GM19351 (cell line): ENCODE results near the gene INAVA.
"Not testable (repeated sequence)": the region's sequence is repeated elsewhere in the genome, so short reads cannot be mapped to it uniquely, and the experiment has no call there.

Experiments
- ATAC-seq: cut with Tn5 transposase; IDR thresholded peaks from one replicate; pipeline ENCODE4 v1.9.1; 2021; ENCODE audit warnings: mild to moderate bottlenecking, moderate library complexity; ENCODE audit not compliant: unreplicated experiment

Gene INAVA

DNA sequence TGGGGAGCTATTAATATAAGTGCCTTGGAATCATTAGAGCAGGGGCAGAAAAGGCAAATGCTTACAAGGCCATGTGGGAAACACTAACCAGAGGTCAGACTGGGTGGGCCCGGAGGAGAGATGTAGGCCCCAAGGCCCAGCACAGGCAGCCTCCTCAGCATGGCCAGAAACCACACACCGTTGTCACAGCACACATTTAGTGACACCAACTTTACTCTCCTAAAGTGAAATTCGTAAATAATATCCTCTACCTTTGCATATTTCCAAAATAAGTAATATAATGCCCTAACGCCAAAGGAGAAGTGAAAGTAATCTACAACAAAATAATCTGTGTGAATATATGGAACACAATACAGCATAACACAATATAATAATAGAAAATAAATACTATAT lies 66.2 kb downstream of the INAVA start:
- ATAC-seq: no peak

DNA sequence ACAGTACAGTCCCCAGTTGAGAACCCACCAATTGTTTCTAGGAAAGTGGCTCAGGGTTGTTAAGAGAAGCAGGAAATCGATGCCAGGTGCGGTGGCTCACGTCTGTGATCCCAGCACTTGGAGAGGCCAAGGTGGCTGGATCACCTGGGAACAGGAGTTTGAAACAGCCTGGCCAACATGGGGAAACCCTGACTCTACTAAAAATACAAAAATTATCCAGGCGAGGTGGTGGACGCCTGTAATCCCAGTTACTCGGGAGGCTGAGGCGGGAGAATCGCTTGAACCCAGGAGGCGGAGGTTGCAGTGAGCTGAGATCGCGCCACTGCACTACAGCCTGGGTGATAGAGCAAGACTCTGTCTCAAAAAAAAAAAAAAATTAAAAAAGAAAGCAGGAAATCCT lies 67.5 kb downstream of the INAVA start:
- not testable (repeated sequence) for ATAC-seq

- ATAC-seq: no peak
These were observed 67.9 kb downstream of the INAVA start for GRCh38 chr1:200962631-200963030.

DNA sequence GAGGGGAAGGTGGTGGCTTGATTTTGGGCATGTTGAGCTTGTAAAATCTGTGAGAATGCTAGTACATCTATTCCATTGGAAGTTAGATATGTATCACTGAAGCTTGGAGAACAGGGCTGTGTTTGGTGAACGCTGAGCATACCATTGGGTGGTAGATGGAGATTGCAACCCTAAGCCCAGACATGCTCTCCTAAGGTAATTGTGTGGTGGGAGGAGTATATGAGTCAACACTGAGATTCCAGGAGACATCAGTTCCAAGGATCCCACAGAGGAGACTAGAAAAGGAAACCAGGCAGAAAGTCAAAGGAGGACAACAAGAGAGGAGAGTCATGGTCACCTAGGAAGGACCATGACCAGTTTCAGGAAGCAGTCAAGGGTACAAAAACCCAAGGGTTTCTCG lies 68.4 kb downstream of the INAVA start:
- ATAC-seq: no peak

DNA sequence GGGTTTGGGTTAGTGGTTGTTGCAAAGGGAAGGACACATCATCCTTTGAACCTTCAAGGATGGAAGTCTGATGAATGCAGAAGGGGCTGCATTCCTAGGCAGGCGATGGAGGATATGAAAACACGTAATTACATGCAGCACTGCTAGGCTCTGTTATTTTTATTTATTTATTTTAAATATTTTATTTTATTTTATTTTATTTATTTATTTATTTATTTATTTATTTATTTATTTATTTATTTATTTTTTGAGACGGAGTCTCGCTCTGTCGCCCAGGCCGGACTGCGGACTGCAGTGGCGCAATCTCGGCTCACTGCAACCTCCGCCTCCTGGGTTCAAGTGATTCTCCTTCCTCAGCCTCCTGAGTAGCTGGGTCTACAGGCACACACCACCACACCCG lies 69.2 kb downstream of the INAVA start:
- not testable (repeated sequence) for ATAC-seq
